Gastrocnemius medialis (tissue), 4 donors: Measurements from ENCODE around the gene CCDC33.

ENCODE experiments used
- CTCF ChIP-seq, 5 experiments: fragments of 450-650 bp in 3 of 5; fragments of 200-600 bp in 2 of 5; sonication (generic) in 2 of 5; IDR thresholded peaks in 4 of 5; conservative IDR thresholded peaks in 1 of 5; 1 replicate in 4 of 5; 2 replicates in 1 of 5; pipeline ENCODE4 v1.5.1; 2016 to 2019; ENCODE audit warnings: antibody characterized with exemption in 5 of 5, mild to moderate bottlenecking in 3 of 5, moderate library complexity in 3 of 5
- POLR2A ChIP-seq, 2 donors: fragments of 450-650 bp; IDR thresholded peaks; one replicate each; pipeline ENCODE4 v1.6.1; 2017; ENCODE audit warnings: antibody characterized with exemption in 2 of 2, mild to moderate bottlenecking in 2 of 2, moderate library complexity in 2 of 2

GRCh38 chr15:74245342-74245931 is 9.3 kb downstream of the CCDC33 start:
- TF ChIP-seq CTCF (IDR thresholded peaks at IDR 0.05 in 4 of 5, conservative IDR thresholded peaks at IDR 0.05 in 1 of 5) (no peak), POLR2A (IDR thresholded peaks at IDR 0.05) (no peak)
